ENCODE measurements around the gene GATA1.

The GATA1 gene

GRCh38 chrX:48826135-48826875 is 39.9 kb downstream of the GATA1 start, which contains the start of gene ERAS:
Gene ERAS (plus strand): TSS chrX:48826513. CDS start chrX:48829124, 2,611 bp downstream.
- H3K9me3 ChIP-seq (ENCODE audit: control insufficient read depth, low read length): no peaks in the 10 kb centered on the region
- peaks cover 12% of the 10 kb centered on the region for H3K36me3 ChIP-seq (ENCODE audit: control insufficient read depth, insufficient read depth, low read length)
- WGBS, 2 experiments: 96% methylated on average over 67 of the region's 67 CpGs
- peaks cover 16% of the 10 kb centered on the region for H3K27me3 ChIP-seq (ENCODE audit: control insufficient read depth, insufficient read depth, low read length, poor library complexity, severe bottlenecking)
- no peak within 1 kb of the TSS for H3K4me3 ChIP-seq (ENCODE audit: insufficient read depth, low read depth, low read length)
- no peaks in the 10 kb centered on the region for H3K4me1 ChIP-seq (ENCODE audit: control insufficient read depth, insufficient read depth, low read length)
- no peak within 1 kb of the TSS for H3K27ac ChIP-seq (ENCODE audit: insufficient read depth, low read depth, low read length, poor library complexity, severe bottlenecking)

- Histone ChIP-seq H3K36me3 (ENCODE audit: control insufficient read depth, insufficient read depth, low read length) (peaks cover 12% of the 10 kb centered on the region), H3K27ac (ENCODE audit: insufficient read depth, low read depth, low read length, poor library complexity, severe bottlenecking) (no peak overlapping the region), H3K4me3 (ENCODE audit: insufficient read depth, low read depth, low read length) (no peak overlapping the region), H3K4me1 (ENCODE audit: control insufficient read depth, insufficient read depth, low read length) (no peaks in the 10 kb centered on the region), H3K9me3 (ENCODE audit: control insufficient read depth, low read length) (no peaks in the 10 kb centered on the region), H3K27me3 (ENCODE audit: control insufficient read depth, insufficient read depth, low read length, poor library complexity, severe bottlenecking) (peaks cover 23% of the 10 kb centered on the region)
- 85 to 86% methylated on average over 73 of the region's 73 CpGs for WGBS, 2 experiments
Measured at GRCh38 chrX:48826876-48827653, 40.7 kb downstream of the GATA1 start.

- 59 to 62% methylated on average over 3 to 4 of the region's 4 CpGs for WGBS, 2 experiments
- Histone ChIP-seq H3K9me3 (ENCODE audit: control insufficient read depth, low read length) (no peaks in the 10 kb centered on the region), H3K27me3 (ENCODE audit: control insufficient read depth, insufficient read depth, low read length, poor library complexity, severe bottlenecking) (peaks cover 29% of the 10 kb centered on the region), H3K36me3 (ENCODE audit: control insufficient read depth, insufficient read depth, low read length) (peaks cover 12% of the 10 kb centered on the region), H3K4me3 (ENCODE audit: insufficient read depth, low read depth, low read length) (no peak overlapping the region), H3K4me1 (ENCODE audit: control insufficient read depth, insufficient read depth, low read length) (no peaks in the 10 kb centered on the region), H3K27ac (ENCODE audit: insufficient read depth, low read depth, low read length, poor library complexity, severe bottlenecking) (no peak overlapping the region)
Measured at GRCh38 chrX:48827654-48827968, 41.2 kb downstream of the GATA1 start.

- peaks cover 7% of the 10 kb centered on the region for H3K36me3 ChIP-seq (ENCODE audit: control insufficient read depth, insufficient read depth, low read length)
- 89 to 95% methylated on average over 24 of the region's 24 CpGs for WGBS, 2 experiments
- no peak overlapping the region for H3K4me3 ChIP-seq (ENCODE audit: insufficient read depth, low read depth, low read length)
- no peaks in the 10 kb centered on the region for H3K4me1 ChIP-seq (ENCODE audit: control insufficient read depth, insufficient read depth, low read length)
- no peak overlapping the region for H3K27ac ChIP-seq (ENCODE audit: insufficient read depth, low read depth, low read length, poor library complexity, severe bottlenecking)
- peaks cover 44% of the 10 kb centered on the region for H3K27me3 ChIP-seq (ENCODE audit: control insufficient read depth, insufficient read depth, low read length, poor library complexity, severe bottlenecking)
- H3K9me3 ChIP-seq (ENCODE audit: control insufficient read depth, low read length): no peaks in the 10 kb centered on the region
Measured at GRCh38 chrX:48829016-48829735, 42.8 kb downstream of the GATA1 start.

GRCh38 chrX:48831136-48831908 is 44.9 kb downstream of the GATA1 start:
- no peaks in the 10 kb centered on the region for H3K4me1 ChIP-seq (ENCODE audit: control insufficient read depth, insufficient read depth, low read length)
- peak overlapping the region; percentile 10 for H3K4me3 ChIP-seq (ENCODE audit: insufficient read depth, low read depth, low read length)
- H3K9me3 ChIP-seq (ENCODE audit: control insufficient read depth, low read length): no peaks in the 10 kb centered on the region
- H3K27ac ChIP-seq (ENCODE audit: insufficient read depth, low read depth, low read length, poor library complexity, severe bottlenecking): no peak overlapping the region
- H3K27me3 ChIP-seq (ENCODE audit: control insufficient read depth, insufficient read depth, low read length, poor library complexity, severe bottlenecking): peaks cover 64% of the 10 kb centered on the region
- no peaks in the 10 kb centered on the region for H3K36me3 ChIP-seq (ENCODE audit: control insufficient read depth, insufficient read depth, low read length)
- WGBS, 2 experiments: 7 to 8% methylated on average over 58 of the region's 58 CpGs

- Histone ChIP-seq H3K27ac (ENCODE audit: insufficient read depth, low read depth, low read length, poor library complexity, severe bottlenecking) (no peak overlapping the region), H3K36me3 (ENCODE audit: control insufficient read depth, insufficient read depth, low read length) (no peaks in the 10 kb centered on the region), H3K27me3 (ENCODE audit: control insufficient read depth, insufficient read depth, low read length, poor library complexity, severe bottlenecking) (peaks cover 68% of the 10 kb centered on the region), H3K4me1 (ENCODE audit: control insufficient read depth, insufficient read depth, low read length) (no peaks in the 10 kb centered on the region), H3K4me3 (ENCODE audit: insufficient read depth, low read depth, low read length) (peak overlapping the region; percentile 10), H3K9me3 (ENCODE audit: control insufficient read depth, low read length) (no peaks in the 10 kb centered on the region)
- WGBS, 2 experiments: 1% methylated on average over 57 of the region's 57 CpGs
Measured at GRCh38 chrX:48831909-48832291, 45.5 kb downstream of the GATA1 start.

- WGBS, 2 experiments: 47 to 61% methylated on average over 7 to 8 of the region's 9 CpGs
- H3K36me3 ChIP-seq (ENCODE audit: control insufficient read depth, insufficient read depth, low read length): no peaks in the 10 kb centered on the region
- no peaks in the 10 kb centered on the region for H3K9me3 ChIP-seq (ENCODE audit: control insufficient read depth, low read length)
- H3K4me3 ChIP-seq (ENCODE audit: insufficient read depth, low read depth, low read length): no peak overlapping the region
- no peak overlapping the region for H3K27ac ChIP-seq (ENCODE audit: insufficient read depth, low read depth, low read length, poor library complexity, severe bottlenecking)
- H3K27me3 ChIP-seq (ENCODE audit: control insufficient read depth, insufficient read depth, low read length, poor library complexity, severe bottlenecking): peaks cover 68% of the 10 kb centered on the region
- no peaks in the 10 kb centered on the region for H3K4me1 ChIP-seq (ENCODE audit: control insufficient read depth, insufficient read depth, low read length)
Measured at GRCh38 chrX:48833542-48834138, 47.2 kb downstream of the GATA1 start.

GRCh38 chrX:48834383-48834709 is 48.0 kb downstream of the GATA1 start:
- Histone ChIP-seq H3K4me3 (ENCODE audit: insufficient read depth, low read depth, low read length) (no peak overlapping the region), H3K36me3 (ENCODE audit: control insufficient read depth, insufficient read depth, low read length) (no peaks in the 10 kb centered on the region), H3K9me3 (ENCODE audit: control insufficient read depth, low read length) (no peaks in the 10 kb centered on the region), H3K4me1 (ENCODE audit: control insufficient read depth, insufficient read depth, low read length) (no peaks in the 10 kb centered on the region), H3K27me3 (ENCODE audit: control insufficient read depth, insufficient read depth, low read length, poor library complexity, severe bottlenecking) (peaks cover 68% of the 10 kb centered on the region), H3K27ac (ENCODE audit: insufficient read depth, low read depth, low read length, poor library complexity, severe bottlenecking) (no peak overlapping the region)
- 8 to 14% methylated on average over 7 of the region's 7 CpGs for WGBS, 2 experiments

GRCh38 chrX:48835524-48836329 is 49.3 kb downstream of the GATA1 start, which contains the start of gene PCSK1N:
Gene PCSK1N (minus strand): TSS chrX:48835610. CDS start chrX:48835532, 78 bp downstream.
- H3K27me3 ChIP-seq (ENCODE audit: control insufficient read depth, insufficient read depth, low read length, poor library complexity, severe bottlenecking): peaks cover 58% of the 10 kb centered on the region
- no peaks in the 10 kb centered on the region for H3K4me1 ChIP-seq (ENCODE audit: control insufficient read depth, insufficient read depth, low read length)
- 30 to 44% methylated on average over 16 to 21 of the region's 35 CpGs for WGBS, 2 experiments
- H3K36me3 ChIP-seq (ENCODE audit: control insufficient read depth, insufficient read depth, low read length): no peaks in the 10 kb centered on the region
- no peak within 1 kb of the TSS for H3K27ac ChIP-seq (ENCODE audit: insufficient read depth, low read depth, low read length, poor library complexity, severe bottlenecking)
- H3K4me3 ChIP-seq (ENCODE audit: insufficient read depth, low read depth, low read length): peak within 1 kb of the TSS; percentile 29
- H3K9me3 ChIP-seq (ENCODE audit: control insufficient read depth, low read length): no peaks in the 10 kb centered on the region
